Fibroblast of pulmonary artery (primary cell): ENCODE measurements around the gene NSMCE1.

Source experiments
- DNase-seq: peaks from one replicate; pipeline ENCODE4 v3.0.0-alpha.2; 2010; ENCODE audit warnings: low read depth
- H3K4me3 ChIP-seq: replicated peaks from 2 replicates; pipeline ENCODE4 v1.5.1; 2011; ENCODE audit warnings: low read depth, mild to moderate bottlenecking, control low read depth, low read length, moderate library complexity
- CTCF ChIP-seq: IDR thresholded peaks from 2 replicates; pipeline ENCODE4 v1.5.1; 2011; ENCODE audit warnings: mild to moderate bottlenecking, control low read depth, low read length, inconsistent platforms; ENCODE audit errors: missing control alignments

NSMCE1 gene

GRCh38 chr16:27225536-27226360, 42.8 kb downstream of the NSMCE1 start:
- H3K4me3 ChIP-seq, result no peak overlapping the region
- no peak for DNase-seq
- TF ChIP-seq CTCF, result no peak

GRCh38 chr16:27224741-27225300, 43.8 kb downstream of the NSMCE1 start:
- no peak for DNase-seq
- no peak for TF ChIP-seq CTCF
- no peak overlapping the region for H3K4me3 ChIP-seq

- no peak for DNase-seq
- no peak overlapping the region for H3K4me3 ChIP-seq
- TF ChIP-seq CTCF, result no peak
These were observed 44.3 kb downstream of the NSMCE1 start for GRCh38 chr16:27224271-27224737.

- H3K4me3 ChIP-seq, result no peak overlapping the region
- DNase-seq, result no peak
- no peak for TF ChIP-seq CTCF
These were observed 44.9 kb downstream of the NSMCE1 start for GRCh38 chr16:27223701-27224100.

- DNase-seq, result no peak
- no peak overlapping the region for H3K4me3 ChIP-seq
- TF ChIP-seq CTCF, result peak; percentile 0
These were observed 45.4 kb downstream of the NSMCE1 start for GRCh38 chr16:27223226-27223610.

- no peak for TF ChIP-seq CTCF
- no peak overlapping the region for H3K4me3 ChIP-seq
- DNase-seq, result peak; percentile 78
These were observed 46.0 kb downstream of the NSMCE1 start for GRCh38 chr16:27222249-27223225.
